Measurements from ENCODE around the gene ARHGEF17.
A peak's percentile ranks its signal among the peaks of the same experiment; 100 is the strongest.
"Not testable (repeated sequence)": the region's sequence is repeated elsewhere in the genome, so short reads cannot be mapped to it uniquely, and the experiment has no call there.

The ARHGEF17 gene, protein sequence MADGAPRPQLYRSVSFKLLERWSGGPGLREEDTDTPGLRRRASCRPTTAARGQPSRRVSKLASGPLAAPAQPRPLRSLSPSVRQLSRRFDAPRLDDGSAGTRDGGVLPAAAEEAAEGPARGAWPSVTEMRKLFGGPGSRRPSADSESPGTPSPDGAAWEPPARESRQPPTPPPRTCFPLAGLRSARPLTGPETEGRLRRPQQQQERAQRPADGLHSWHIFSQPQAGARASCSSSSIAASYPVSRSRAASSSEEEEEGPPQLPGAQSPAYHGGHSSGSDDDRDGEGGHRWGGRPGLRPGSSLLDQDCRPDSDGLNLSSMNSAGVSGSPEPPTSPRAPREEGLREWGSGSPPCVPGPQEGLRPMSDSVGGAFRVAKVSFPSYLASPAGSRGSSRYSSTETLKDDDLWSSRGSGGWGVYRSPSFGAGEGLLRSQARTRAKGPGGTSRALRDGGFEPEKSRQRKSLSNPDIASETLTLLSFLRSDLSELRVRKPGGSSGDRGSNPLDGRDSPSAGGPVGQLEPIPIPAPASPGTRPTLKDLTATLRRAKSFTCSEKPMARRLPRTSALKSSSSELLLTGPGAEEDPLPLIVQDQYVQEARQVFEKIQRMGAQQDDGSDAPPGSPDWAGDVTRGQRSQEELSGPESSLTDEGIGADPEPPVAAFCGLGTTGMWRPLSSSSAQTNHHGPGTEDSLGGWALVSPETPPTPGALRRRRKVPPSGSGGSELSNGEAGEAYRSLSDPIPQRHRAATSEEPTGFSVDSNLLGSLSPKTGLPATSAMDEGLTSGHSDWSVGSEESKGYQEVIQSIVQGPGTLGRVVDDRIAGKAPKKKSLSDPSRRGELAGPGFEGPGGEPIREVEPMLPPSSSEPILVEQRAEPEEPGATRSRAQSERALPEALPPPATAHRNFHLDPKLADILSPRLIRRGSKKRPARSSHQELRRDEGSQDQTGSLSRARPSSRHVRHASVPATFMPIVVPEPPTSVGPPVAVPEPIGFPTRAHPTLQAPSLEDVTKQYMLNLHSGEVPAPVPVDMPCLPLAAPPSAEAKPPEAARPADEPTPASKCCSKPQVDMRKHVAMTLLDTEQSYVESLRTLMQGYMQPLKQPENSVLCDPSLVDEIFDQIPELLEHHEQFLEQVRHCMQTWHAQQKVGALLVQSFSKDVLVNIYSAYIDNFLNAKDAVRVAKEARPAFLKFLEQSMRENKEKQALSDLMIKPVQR (N-terminal part only)

DNA sequence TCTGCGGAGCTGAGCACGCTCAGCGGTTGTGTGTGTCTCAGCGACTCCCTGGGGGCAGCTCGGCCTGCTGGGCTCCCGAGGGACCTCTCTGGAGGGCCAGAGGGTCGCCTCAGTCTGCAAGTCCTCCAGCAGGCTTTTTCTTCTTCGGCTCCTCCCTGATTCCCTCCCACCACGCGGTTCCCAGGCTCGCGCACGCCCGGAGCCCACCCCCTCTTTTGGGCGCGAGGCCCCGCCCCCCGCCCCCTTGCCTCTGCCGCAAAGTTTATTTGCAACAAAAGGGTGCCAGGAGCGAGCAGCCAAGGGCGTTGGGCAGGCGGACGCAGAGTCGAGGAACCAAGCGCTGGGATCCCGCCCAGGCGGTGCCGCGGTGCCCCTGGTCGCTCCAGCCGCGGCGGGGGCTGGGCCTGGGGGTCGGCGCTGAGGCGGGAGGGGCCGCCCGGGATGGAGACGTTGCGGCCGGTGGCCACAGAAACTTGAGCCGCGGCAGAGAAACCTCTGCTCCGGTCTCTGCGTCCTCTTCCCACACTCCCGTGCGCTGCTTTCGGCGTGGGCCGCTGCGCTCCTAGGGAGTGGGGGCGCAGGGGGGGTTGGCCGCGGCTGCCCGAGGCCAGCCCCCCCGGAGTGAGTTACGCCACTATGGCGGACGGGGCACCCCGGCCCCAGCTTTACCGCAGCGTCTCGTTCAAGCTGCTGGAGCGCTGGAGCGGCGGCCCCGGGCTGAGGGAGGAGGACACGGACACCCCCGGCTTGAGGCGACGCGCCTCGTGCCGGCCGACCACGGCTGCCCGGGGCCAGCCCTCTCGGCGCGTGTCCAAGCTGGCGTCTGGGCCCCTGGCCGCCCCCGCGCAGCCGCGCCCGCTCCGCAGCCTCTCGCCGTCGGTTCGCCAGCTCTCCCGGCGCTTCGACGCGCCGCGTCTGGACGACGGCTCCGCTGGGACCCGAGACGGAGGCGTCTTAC lies at the start of gene ARHGEF17:
TSS of gene ARHGEF17 (plus strand) at position 274 of the 958 bp plus-strand sequence. CDS start at position 637, 363 bp downstream.
- DNase-seq, result peak; percentile 50

DNA sequence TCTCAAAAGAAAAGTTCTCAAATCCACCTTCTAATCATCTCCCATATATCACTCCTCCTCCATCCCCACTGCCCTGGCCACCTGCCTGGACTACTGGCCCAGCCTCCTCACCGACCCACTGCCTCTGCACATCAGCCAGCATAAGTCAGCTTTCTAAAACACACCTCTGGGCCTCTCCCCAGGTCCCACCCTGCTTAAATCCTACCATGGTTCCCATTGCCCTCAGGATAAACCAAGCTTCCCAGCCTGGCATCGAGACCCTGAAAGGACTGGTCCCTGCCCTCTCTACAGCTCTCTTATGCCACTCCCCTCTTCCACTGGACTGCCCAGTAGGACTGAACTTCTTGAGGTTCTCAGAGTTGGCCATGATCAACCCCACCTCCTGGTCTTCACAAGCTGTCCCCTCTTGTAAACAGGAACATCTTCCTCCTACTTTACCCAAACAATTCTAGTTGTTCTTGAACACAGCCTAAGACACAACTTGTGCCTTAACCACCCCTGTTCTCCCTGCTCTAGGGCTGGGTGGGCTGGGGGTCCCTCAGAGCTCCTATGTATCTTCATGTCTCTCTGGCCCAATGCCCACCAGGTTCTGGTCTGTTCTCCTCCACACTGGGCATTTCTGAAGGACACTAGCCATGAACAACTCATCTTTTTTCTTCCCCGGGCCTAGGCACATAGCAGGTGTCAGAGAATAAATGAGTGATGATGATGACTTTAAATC lies 48.5 kb upstream of the ARHGEF17 start:
- no peak for DNase-seq

DNA sequence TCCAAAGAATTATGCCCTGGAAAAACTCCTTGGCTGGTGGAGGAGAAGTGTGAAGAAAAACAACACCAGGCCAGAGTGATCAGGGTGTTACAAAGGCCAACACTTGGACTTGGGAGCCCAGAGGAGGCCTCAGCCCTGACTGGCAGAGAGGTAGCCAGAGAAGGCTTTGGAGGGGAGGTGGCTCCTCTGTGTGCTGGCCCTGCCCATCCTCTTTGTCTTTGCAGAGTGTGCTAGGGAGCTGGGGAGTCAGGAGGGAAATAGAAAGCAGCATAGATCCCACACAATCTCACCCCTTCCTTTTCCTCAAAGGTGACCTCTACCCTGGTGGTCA lies 48.0 kb upstream of the ARHGEF17 start:
- no peak for DNase-seq

DNA sequence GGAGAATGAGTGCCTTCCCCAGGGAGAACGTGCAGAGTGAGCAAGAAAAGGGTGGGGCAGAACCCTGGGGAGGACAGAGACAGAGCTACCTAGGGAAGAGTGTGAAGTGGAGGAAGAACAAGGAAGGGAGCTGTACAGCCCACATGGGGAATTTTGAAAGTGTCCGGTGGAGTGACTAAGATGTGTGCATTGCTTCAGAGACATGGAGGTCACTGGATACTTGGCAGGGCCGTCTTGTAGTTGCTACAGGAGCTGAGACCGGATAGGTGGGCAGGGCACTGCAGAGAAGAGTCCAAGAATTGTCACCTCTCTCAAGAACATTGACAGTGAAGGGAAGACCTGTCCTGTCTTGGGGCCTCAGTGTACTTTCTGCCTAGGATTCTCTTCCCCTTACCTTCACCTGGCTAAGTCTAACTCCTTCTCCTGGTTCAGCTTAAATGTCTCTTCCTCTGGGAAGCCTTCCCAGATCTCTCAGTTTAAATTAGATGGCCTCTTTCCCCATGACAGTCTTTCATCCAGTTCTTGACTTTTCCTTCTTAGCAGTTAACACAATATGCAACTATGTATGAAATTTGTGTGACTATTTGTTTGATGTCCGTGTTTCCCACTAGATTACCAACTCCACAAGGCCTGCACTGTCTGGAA lies 45.1 kb upstream of the ARHGEF17 start:
- DNase-seq, result no peak

DNA sequence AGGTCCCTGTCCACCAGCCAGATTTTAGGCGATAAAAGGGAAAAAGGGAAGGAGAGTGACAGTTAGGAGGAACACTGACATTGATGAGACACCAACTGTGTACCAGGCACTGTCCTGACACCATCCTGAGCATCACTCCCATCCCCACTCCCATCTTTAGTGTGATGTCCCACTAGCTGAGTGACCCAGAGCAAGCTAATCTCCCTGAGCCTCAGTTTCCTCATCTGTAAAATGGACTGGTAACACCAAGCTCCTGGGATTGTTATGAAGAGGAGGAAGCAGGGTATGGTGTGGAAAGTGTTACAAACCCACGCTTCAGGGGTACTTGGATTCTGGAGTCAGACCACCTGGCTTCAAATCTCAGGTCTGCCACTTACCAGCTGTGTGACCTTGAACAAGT lies 44.4 kb upstream of the ARHGEF17 start:
- DNase-seq, result no peak

DNA sequence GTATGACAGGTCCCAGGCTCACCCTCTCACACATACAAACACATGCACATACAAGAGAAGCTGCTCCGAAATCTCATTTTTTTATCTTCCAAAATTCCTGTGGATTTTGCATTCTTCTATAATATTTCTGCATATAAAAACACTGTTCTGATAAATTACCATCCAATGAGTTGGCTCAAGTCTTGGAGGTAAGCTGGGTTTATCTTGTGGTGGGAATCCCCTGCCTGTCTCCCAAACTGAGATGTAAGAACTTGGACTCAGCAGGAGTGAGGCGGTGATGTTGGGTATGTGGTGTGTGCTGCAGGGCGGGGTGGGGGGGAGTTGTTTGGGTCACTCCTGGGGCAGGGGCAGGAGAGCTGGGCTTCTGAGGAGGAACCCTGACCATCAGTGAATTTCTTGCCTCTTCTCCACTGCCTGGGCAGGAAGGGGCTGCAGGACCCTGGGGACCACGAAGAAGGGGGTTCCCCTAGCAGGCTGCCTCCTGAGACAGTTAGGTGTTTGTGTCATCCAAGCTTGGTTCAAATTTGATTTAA lies 42.7 kb upstream of the ARHGEF17 start:
- DNase-seq, result no peak

DNA sequence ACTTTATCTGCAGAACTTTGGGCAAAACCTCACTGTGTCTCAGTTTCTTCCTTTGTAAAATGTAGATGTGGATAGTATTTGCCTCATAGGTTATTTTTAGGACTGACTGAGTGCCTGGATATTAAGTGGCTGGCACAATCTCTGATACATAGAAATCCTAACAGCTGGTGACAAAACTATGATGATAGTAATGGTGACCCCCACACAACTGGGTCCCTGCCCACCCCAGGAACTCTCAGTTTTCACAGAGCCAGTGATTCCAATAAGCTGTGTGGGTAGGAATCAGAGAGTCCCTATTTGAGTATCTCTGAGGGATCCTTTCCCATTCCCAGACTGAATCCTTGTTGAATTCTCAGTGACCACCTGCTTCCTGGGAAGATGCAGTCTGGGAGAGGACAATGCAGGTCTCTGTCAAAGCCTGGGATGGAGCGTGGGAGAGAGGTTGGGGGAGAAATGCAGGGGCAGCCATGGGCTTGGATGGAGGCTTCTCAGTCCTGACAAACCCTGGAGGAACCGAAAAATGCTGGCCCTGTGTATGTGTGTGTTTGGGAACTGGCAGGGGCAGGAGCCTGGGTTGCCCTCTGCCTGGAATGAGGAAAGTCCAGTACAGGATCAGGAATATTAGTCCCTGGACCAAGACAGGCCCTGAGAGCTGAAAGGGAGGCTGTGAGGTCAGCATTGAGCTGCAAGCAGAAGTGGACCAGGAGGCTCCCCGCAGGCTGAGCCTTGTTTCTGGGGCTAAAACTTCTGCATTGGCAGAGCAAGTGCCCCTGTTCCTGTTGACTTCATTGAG lies 42.0 kb upstream of the ARHGEF17 start:
- DNase-seq, result no peak

DNA sequence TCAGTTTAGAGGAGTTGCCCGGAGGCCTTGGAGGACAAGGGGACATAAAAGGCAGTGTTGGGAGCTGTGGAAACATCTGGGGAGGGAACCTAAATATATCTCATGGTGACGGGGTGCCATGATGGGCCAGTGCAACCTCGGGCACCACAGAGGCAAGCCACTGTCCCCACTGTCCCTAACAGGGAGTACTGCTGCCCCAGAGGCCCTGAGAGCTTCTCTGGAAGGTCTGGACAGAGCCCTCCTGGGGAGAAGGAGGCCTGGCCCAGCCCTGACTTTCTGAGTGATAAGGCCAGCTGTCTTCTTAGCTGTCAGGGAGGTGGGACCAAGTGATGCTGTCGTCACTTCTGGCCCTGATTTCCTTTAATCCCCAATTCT lies 41.4 kb upstream of the ARHGEF17 start:
- no peak for DNase-seq

DNA sequence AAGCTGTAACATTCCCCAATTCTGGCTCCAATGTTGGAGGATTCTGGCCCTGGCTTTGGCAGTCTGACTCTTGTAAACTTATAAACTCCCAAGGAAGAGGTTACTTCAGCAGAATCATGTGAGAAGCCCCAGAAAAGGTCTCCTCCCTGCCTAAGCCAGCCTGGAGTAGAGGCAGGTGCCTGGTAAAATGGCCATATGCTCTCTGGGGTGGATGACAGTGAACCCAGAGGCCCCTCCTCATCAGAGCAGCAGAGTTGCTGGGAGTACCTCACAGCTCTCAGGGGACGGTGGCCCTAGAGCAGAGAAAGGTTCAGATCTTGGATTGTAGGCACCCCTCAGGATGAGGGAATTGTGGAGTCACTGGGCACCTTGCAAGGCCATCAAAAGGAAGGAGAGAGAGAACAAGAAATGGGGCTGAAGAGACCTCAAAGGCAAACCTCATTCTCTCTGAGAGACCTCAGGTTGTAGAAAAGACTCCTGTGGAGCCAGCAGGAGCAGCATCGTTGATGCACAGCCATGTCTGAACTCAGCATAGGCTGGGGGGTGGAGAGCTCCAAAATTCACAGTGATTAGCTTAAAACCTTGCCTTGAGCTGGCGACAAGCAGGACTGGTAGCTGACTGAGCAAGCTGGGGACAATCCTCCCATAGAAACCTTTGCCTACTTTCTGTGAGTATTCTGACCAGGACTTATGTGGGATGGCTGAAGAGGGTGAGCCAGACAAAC lies 40.8 kb upstream of the ARHGEF17 start:
- DNase-seq, result no peak

DNA sequence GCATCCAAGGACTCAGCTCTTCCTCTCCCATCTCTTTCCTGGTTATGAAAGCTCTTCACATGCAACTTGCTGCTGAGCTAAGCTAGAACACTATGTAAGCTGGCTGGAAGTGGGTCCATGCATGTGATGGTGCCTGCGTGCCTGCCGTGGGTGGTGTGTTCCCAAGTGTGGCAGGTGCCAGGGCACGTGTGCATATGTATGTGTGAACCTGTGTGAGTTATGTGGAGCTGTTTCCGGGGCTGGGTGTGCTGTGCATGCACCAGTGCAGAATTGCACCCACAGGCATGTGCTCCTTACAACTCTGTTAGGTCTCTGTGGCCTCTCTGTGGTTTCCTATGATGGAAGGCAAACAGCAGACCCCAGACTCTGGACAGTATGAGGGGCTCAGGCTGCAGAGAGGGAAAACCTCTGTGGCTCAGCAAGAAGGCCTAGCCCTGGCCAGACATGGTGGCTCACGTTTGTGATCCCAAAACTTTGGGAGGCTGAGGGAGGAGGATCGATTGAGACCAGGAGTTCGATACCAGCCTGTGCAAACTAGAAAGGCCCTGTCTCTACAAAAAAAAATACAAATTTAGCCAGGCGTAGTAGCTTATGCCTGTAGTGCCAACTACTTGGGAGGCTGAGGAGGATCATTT lies 40.1 kb upstream of the ARHGEF17 start:
- DNase-seq, result no peak

DNA sequence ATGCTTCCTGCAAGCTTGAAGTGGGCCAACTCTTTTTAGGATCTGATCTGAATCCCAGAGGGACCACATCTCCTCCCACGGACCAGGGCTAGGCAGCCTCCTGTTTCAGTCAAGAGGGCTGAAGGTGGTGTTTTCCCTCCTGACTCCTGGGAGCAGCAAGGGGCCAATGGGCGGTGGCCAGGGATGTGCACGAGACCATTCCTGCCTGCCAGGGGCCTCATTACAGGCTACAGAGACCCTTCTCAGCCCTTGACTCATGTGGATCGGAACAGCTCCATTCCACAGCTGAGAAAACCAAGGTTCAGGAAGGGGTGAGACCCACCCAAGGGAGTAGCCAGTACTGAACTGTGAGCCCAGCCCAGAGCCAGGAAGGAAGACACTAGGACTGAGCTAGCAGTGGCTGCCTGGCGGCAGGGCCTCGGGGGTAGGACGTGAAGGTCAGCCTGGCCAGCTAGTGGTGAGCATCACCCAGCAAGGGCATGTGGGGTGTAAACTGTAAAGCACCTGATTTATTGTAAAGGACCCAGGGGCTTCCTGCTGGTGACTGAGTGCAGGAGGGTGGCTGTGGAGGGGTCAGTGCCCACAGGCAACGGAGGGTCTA lies 39.3 kb upstream of the ARHGEF17 start:
- no peak for DNase-seq

DNA sequence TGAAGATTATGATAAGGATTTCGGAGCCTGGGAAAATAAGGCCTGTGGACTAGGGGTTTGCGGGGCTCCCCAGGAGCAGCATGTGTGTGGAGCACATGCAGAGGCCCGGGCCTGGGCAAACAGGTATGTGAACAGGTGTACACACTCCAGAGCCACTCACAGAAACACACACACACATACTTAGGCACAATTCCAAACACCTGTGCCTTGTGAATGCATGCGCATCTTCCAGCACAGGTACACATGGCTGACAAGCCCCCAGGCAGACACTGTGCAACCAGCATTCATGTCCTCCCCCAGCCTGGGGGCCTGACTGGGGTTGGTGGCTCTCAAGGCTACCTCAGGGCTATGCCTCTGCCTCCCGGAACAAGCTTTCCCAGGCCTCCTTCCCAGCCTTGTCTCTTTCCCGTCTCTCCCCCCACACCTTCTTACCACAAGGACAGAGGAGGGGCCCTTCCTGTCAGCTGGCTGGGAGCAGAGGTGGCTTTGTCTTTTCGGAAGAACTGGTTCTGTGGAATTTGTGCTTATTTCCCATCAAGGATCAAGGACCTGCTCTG lies 38.5 kb upstream of the ARHGEF17 start:
- DNase-seq, result no peak

DNA sequence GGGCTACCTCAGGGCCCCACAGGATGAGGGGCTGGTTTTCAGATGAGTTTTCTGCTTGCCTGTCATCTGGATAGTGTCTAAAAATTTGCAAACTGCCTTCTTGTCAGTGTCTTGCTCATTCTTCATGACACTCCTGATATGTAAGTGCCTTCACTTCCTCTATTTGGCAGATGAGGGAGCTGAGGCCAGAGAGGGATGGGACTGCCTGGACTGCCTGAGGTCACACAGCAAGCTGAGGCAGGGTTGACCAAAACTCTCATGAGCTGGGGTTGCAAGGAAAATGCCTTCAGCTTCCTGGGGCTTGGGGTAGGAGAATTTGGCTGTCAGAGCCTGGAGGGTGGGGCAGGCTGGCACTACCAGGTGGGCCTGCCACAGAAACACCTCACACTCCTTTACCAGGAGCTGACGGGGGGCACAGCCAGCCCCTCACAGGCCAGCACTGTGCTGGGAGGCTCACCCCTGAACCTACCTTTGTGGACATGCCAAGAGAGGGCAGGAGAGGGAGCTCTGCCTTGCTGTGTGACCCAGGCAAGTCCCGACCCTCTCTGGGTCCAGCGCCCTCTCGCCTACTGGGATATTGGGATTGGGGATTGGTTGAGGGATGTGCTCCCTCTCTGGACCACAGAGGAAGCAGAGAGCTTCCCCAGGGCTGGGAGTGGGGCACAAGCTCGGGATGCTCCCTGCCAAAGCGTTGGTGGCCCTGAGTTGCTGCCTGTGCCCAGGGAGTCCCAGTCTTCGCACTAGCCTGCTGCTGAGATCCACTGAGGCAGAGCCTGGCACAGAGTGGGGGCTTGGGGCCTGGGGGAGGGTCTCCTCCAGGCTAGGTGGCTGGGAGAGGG lies 37.8 kb upstream of the ARHGEF17 start:
- no peak for DNase-seq

DNA sequence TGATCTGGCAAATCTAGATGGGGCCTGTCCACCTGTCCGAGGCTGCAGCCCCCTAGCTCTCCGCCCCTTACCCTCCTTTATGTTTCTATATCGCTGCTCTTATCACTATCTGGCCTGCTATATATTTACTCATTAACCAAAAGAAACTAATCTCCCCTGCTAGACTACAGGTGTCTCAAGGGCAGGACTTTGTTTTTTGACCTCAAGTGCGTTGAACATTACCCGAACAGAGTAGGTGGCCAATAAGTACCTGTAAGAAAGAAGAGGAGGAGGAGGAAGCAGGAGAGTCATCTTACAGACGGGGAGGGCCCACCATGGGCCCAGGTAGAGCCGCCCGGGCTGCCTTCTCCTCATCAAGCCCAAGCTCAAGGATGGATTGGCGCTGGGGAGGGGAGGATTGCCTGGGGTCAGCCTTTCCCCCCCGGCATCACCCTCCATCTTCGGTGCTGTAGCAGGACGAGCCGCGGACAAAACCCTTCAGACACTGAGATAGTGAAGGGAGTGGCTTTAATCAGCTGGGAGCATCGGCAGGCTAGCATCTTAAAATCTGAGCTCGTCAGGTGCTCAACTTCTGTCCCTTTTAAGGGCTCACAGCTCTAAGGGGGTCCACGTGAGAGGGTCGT lies 37.1 kb upstream of the ARHGEF17 start:
- DNase-seq, result no peak

DNA sequence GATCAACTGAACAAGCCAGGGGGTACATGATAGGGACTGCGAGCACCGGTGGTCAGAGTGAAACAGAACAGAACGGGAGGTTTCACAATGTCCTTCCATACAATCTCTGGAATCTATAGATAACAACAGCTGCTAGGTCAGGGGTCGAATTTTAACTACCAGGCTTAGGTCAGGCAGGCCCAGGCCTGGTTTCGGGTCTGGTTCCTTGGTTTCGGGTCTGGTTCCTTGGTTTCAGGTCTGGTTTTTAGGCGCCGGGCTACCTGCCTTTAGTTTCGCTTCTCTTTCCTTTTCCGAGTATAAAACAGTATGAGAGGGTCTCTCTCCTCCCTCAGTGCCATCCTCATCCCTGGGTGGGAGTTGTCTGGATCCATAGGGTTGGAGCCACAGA lies 36.6 kb upstream of the ARHGEF17 start:
- DNase-seq, result not testable (repeated sequence)

DNA sequence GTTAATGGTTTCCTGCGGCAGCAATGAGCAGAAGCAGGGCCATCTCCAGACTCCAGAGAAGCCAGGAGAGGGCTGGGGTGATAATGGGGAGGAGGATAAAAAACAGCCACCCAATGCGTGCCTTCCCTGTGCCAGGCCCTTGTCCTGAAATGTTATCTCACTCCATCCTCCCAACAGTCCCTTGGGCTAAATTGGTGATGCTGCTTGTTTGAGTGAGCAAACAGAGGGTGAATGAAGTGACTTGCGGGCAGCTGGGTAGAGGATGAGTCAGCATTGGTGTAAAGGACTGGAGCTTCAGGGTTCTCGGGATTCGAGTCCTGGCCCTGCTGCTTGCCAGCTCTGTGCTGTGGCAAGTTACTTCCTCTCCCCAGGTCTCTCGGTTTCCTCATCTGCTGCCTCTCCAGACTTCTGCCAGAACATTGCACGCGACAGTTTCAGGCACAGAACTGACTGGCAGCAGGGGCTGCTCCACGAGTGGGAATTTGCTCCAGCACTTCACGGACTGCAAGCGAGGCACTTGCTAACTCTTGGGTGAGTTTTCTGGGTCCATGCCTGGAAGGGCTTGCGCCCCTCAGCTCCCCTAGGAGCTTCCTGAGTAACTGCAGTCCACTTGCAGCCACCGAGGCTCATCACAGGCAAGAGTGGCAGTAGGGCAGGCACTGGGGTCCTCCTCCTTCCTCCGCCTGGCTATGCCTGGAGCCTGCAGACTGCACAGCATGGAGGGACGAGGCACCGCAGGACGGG lies 36.0 kb upstream of the ARHGEF17 start, which contains the start of gene P2RY6:
TSS of gene P2RY6 (plus strand) at position 403 of the 744 bp plus-strand sequence. CDS start 24,181 bp downstream, outside the sequence.
- DNase-seq, result no peak

Data from activated CD4-positive, alpha-beta T cell treated with anti-CD3 and anti-CD28 coated beads for 48 hours (primary cell).